T-cell (primary cell): Measurements from ENCODE around the gene TTLL11. TPM values are rescaled to one million over a fixed set of nuclear protein-coding genes. Genes with fewer than 3 reads are reported as not detected.

Experiments
- ATAC-seq, 4 experiments: fragments of 200-7000 bp in 3 of 4; fragments of 150-1000 bp in 1 of 4; cut with Tn5 transposase; replicated peaks in 1 of 4; 1 replicate in 3 of 4; 2 replicates in 1 of 4; pipeline ENCODE4 v1.10.0; 2021; ENCODE audit warnings: moderate library complexity in 3 of 4, mild to moderate bottlenecking in 2 of 4, moderate number of reproducible peaks in 1 of 4
- CTCF ChIA-PET, 2 donors: fragments of 300-600 bp; sonication (Branson Sonifier 250); formaldehyde crosslinking; loops; one replicate each; lab custom pipeline; 2022; ENCODE audit warnings: antibody characterized with exemption in 2 of 2; lab: Charles Lee
- POLR2A ChIA-PET, 2 donors: fragments of 300-600 bp; sonication (Branson Sonifier 250); formaldehyde crosslinking; loops; one replicate each; lab custom pipeline; 2022; ENCODE audit warnings: antibody characterized with exemption in 2 of 2; lab: Charles Lee
- DNase-seq, 35 experiments: peaks; one replicate each; pipeline versions ENCODE4 v3.0.0 to v3.0.0-alpha.2; 2013 to 2023
- H3K27ac ChIP-seq: one replicate; pipeline ENCODE4 v1.5.1; 2013; ENCODE audit warnings: low read length
- H3K27me3 ChIP-seq, 2 experiments: replicated peaks in 1 of 2; 1 replicate in 1 of 2; 2 replicates in 1 of 2; pipeline versions ENCODE4 v1.6.1 to v1.7.0; 2013; ENCODE audit warnings: low read length in 1 of 2, mixed read lengths in 1 of 2; ENCODE audit not compliant: control insufficient read depth in 2 of 2, insufficient read depth in 2 of 2; ENCODE audit errors: extremely low read depth in 1 of 2
- H3K36me3 ChIP-seq, 2 donors: 1 replicate in 1 of 2; 2 replicates in 1 of 2; pipeline versions ENCODE4 v1.6.1 to v1.7.0; 2013; ENCODE audit warnings: low read length in 1 of 2; ENCODE audit not compliant: control insufficient read depth in 2 of 2, insufficient read depth in 1 of 2; ENCODE audit errors: extremely low read depth in 1 of 2
- H3K4me1 ChIP-seq, 2 experiments: 1 replicate in 1 of 2; 2 replicates in 1 of 2; pipeline versions ENCODE4 v1.6.1 to v1.7.0; 2013; ENCODE audit warnings: low read length in 2 of 2, mixed read lengths in 1 of 2; ENCODE audit not compliant: insufficient read depth in 2 of 2, control insufficient read depth in 1 of 2; ENCODE audit errors: extremely low read depth in 1 of 2
- H3K4me3 ChIP-seq, 2 donors: 1 replicate in 1 of 2; 2 replicates in 1 of 2; pipeline versions ENCODE4 v1.5.1 to v1.7.0; 2013; ENCODE audit warnings: mild to moderate bottlenecking in 2 of 2, low read length in 1 of 2, moderate library complexity in 1 of 2; ENCODE audit not compliant: control insufficient read depth in 1 of 2; ENCODE audit errors: extremely low read depth in 1 of 2
- H3K9me3 ChIP-seq: 2 replicates; pipeline ENCODE4 v1.7.0; 2013
- H3K27ac Mint-ChIP-seq, 2 donors: one replicate each; pipeline ENCODE4 v1.8.0; 2020 to 2021; ENCODE audit warnings: mild to moderate bottlenecking in 2 of 2, mixed read lengths in 2 of 2
- H3K27me3 Mint-ChIP-seq, 2 donors: one replicate each; pipeline ENCODE4 v1.8.0; 2021 to 2022; ENCODE audit warnings: mixed read lengths in 2 of 2
- H3K36me3 Mint-ChIP-seq: one replicate; pipeline ENCODE4 v1.8.0; 2021; ENCODE audit warnings: mixed read lengths
- H3K4me1 Mint-ChIP-seq, 3 donors: one replicate each; pipeline ENCODE4 v1.8.0; 2020 to 2022; ENCODE audit warnings: mixed read lengths in 3 of 3, mild to moderate bottlenecking in 1 of 3
- H3K4me3 Mint-ChIP-seq, 3 donors: one replicate each; pipeline ENCODE4 v1.8.0; 2020 to 2022; ENCODE audit warnings: mild to moderate bottlenecking in 3 of 3, mixed read lengths in 3 of 3, moderate library complexity in 3 of 3
- H3K9me3 Mint-ChIP-seq, 3 donors: one replicate each; pipeline ENCODE4 v1.8.0; 2020 to 2022; ENCODE audit warnings: mixed read lengths in 3 of 3
- WGBS: methylation state at CpG from one replicate; pipeline ENCODE4 v1.1.5; 2013; ENCODE audit warnings: missing lambda C conversion rate; ENCODE audit not compliant: insufficient coverage; 5-methylcytosine and 5-hydroxymethylcytosine counted together
- total RNA-seq, 35 experiments: library from RNA in 6 of 35; stranded (reverse) in 6 of 35; fragments of 120-200 nt in 1 of 35; gene quantifications; one replicate each; pipeline versions ENCODE4 v1.2.1 to v1.2.4 and lab custom pipeline; 2013 to 2026

Gene TTLL11
- total RNA-seq, 5 donors from 2014 or later (not counting 1 experiment from before 2014, with no cell fraction given): 3.4 to 4.8 (median 4.6) TPM

GRCh38 chr9:122029898-122030297 is 63.2 kb downstream of the TTLL11 start:
- no peak overlapping the region for H3K4me3 ChIP-seq
- ChIA-PET POLR2A (no interaction called here), CTCF (interaction anchor here in 1 of 2 donors (1.1 kb wide), 1 partner anchor 69 kb away, joined by 3 read pairs; no protein-coding TSS in a partner anchor)
- no peak overlapping the region for H3K27ac ChIP-seq
- peaks cover 2% of the 10 kb centered on the region for H3K9me3 ChIP-seq
- Mint-ChIP-seq H3K27ac (no peak overlapping the region), H3K27me3 (no peaks in the 10 kb centered on the region), H3K4me1 (no peaks in the 10 kb centered on the region), H3K36me3 (peaks cover 64% of the 10 kb centered on the region), H3K4me3 (no peak overlapping the region), H3K9me3 (peaks cover 0 to 8% (median 6%) of the 10 kb centered on the region in 3 donors)
- WGBS: 100% methylated on average over 2 of the region's 3 CpGs
- no peaks in the 10 kb centered on the region for H3K4me1 ChIP-seq
- no peaks in the 10 kb centered on the region for H3K27me3 ChIP-seq
- H3K36me3 ChIP-seq: no peaks in the 10 kb centered on the region
- DNase-seq (no peak), ATAC-seq (no peak)

GRCh38 chr9:122028089-122028488 is 65.0 kb downstream of the TTLL11 start:
- H3K9me3 Mint-ChIP-seq: peaks cover 3 to 17% (median 11%) of the 10 kb centered on the region in 3 donors

DNA sequence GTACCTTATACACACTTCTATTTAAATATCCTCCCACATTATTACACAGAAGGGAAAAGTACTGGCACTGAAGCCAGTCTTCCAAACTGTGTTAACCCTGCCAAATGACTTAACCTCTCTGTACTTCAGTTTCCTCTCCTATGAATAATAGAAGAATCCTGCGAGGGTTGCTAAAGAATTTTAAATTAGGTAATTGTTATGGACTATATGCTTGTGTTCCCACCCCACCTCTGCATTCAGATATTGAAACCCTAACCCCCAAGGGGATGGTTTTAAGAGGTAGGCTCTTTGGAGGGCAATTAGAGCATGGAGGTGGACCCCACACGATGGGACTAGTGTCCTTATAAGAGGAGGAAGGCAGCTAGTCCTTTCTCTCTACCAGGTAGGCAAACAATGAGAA is 72.7 kb downstream of the TTLL11 start:
- Mint-ChIP-seq H3K4me3 (no peak overlapping the region), H3K27me3 (no peaks in the 10 kb centered on the region), H3K4me1 (no peaks in the 10 kb centered on the region), H3K9me3 (peaks cover 3 to 9% (median 6%) of the 10 kb centered on the region in 3 donors), H3K27ac (no peak overlapping the region), H3K36me3 (peaks cover 51% of the 10 kb centered on the region)
- no peak for DNase-seq
- POLR2A ChIA-PET: no interaction called here
- CTCF ChIA-PET: no interaction called here
- no peaks in the 10 kb centered on the region for H3K27me3 ChIP-seq
- no peak overlapping the region for H3K27ac ChIP-seq
- 40% methylated on average over 1 of the region's 2 CpGs for WGBS
- no peak overlapping the region for H3K4me3 ChIP-seq
- ATAC-seq: no peak
- H3K9me3 ChIP-seq: no peaks in the 10 kb centered on the region
- H3K36me3 ChIP-seq: no peaks in the 10 kb centered on the region
- H3K4me1 ChIP-seq: no peaks in the 10 kb centered on the region

More at GRCh38 chr9:122028089-122028488, 65.0 kb downstream of the TTLL11 start:
- no peak overlapping the region for H3K27ac ChIP-seq
- ChIA-PET POLR2A (no interaction called here), CTCF (no interaction called here)
- Mint-ChIP-seq H3K27me3 (no peaks in the 10 kb centered on the region), H3K36me3 (peaks cover 60% of the 10 kb centered on the region), H3K4me3 (no peak overlapping the region), H3K27ac (no peak overlapping the region), H3K4me1 (no peaks in the 10 kb centered on the region)
- DNase-seq (no peak), ATAC-seq (no peak)
- H3K36me3 ChIP-seq: no peaks in the 10 kb centered on the region
- no CpG with 5 or more reads among the region's 1 CpG for WGBS
- H3K4me1 ChIP-seq: no peaks in the 10 kb centered on the region
- H3K4me3 ChIP-seq: no peak overlapping the region
- peaks cover 2% of the 10 kb centered on the region for H3K9me3 ChIP-seq
- no peaks in the 10 kb centered on the region for H3K27me3 ChIP-seq

DNA sequence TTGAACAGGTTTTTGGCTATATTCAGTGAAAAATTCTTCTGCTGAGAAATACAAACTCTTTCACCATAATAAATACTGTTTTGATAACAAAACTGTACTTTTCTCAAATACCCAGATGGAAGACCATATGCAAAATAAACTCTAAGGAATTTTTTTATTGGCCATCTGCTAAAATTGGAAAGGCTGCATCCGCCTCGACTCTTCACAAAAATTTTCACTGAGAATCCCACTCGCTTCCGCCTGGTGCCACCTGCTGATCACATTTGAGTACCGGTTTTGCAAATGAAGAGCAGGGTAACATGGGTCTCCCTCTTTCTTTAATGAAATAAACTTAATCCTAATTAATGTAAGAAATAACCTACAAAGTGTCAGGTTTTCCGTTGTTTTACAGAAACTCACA is 76.4 kb downstream of the TTLL11 start:
- Mint-ChIP-seq H3K27me3 (no peaks in the 10 kb centered on the region), H3K27ac (no peak overlapping the region), H3K4me3 (no peak overlapping the region), H3K4me1 (no peaks in the 10 kb centered on the region), H3K9me3 (no peaks in the 10 kb centered on the region), H3K36me3 (peaks cover 36% of the 10 kb centered on the region)
- ChIA-PET CTCF (no interaction called here), POLR2A (no interaction called here)
- no peak overlapping the region for H3K4me3 ChIP-seq
- H3K36me3 ChIP-seq: no peaks in the 10 kb centered on the region
- DNase-seq: no peak
- no peaks in the 10 kb centered on the region for H3K27me3 ChIP-seq
- no peaks in the 10 kb centered on the region for H3K9me3 ChIP-seq
- WGBS: no CpG with 5 or more reads among the region's 6 CpGs
- no peak overlapping the region for H3K27ac ChIP-seq
- no peaks in the 10 kb centered on the region for H3K4me1 ChIP-seq
- no peak for ATAC-seq

DNA sequence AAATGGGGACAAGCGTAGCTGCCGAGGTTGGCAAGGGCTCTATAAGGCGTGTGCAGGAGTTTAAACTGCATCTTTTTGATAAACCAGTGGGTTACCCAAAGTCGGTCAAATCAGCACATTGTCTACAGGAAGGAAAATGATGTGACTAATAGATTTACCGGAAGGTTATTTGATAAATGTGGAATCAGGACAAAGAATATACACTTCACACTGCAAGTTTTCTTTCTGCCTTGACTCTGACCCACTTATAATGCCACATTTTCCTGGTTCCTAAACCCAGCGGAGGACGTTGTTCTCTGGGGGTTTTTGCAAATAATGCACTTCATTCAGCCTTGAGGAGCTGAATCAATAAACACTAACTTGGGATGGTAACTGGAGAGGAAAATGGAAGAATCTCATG is 76.8 kb downstream of the TTLL11 start:
- Mint-ChIP-seq H3K4me3 (no peak overlapping the region), H3K9me3 (no peaks in the 10 kb centered on the region), H3K27ac (no peak overlapping the region), H3K4me1 (no peaks in the 10 kb centered on the region), H3K36me3 (peaks cover 31% of the 10 kb centered on the region), H3K27me3 (no peaks in the 10 kb centered on the region)
- POLR2A ChIA-PET: no interaction called here
- Histone ChIP-seq H3K27ac (no peak overlapping the region), H3K36me3 (no peaks in the 10 kb centered on the region), H3K27me3 (no peaks in the 10 kb centered on the region), H3K9me3 (no peaks in the 10 kb centered on the region), H3K4me1 (no peaks in the 10 kb centered on the region), H3K4me3 (no peak overlapping the region)
- CTCF ChIA-PET: no interaction called here
- no peak for DNase-seq
- WGBS: 80% methylated on average over 3 of the region's 7 CpGs
- no peak for ATAC-seq

DNA sequence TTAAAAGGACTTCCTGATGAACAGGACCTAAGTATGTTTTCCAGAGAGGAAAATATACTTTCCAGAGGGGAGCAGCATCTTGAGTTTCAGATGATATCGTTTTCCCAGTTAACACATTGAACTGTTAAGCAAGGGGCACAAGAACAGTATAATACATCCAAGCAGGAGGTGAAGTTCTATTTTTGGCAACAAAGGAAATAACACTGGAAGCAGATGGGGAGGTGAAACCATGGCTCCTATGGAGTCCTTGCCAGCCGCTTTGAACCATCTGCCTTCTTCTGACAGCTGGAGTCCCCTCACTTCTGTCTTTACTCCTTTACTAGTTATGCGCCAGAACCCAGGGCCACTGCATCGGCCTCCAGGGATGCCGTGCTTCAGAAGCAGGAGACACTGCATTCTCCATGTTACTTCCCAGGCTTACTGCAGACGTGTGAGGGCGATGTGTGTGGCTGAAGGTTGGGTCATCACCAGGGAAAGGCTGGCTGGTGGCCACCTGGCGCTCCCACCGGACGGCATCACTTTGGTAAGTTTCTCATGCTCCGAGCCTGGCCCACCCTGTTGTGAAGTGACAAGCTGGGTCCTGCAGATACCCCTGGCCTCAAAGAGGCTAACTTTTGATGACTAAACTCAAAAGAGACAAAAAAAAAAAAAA is 77.8 kb downstream of the TTLL11 start:
- Mint-ChIP-seq H3K9me3 (no peaks in the 10 kb centered on the region), H3K36me3 (peaks cover 26% of the 10 kb centered on the region), H3K4me3 (no peak overlapping the region), H3K27ac (no peak overlapping the region), H3K27me3 (no peaks in the 10 kb centered on the region), H3K4me1 (no peaks in the 10 kb centered on the region)
- WGBS: 97% methylated on average over 10 of the region's 11 CpGs
- Histone ChIP-seq H3K27ac (no peak overlapping the region), H3K36me3 (no peaks in the 10 kb centered on the region), H3K9me3 (no peaks in the 10 kb centered on the region), H3K27me3 (no peaks in the 10 kb centered on the region), H3K4me3 (no peak overlapping the region), H3K4me1 (no peaks in the 10 kb centered on the region)
- no peak for ATAC-seq
- DNase-seq: no peak
- POLR2A ChIA-PET: no interaction called here
- CTCF ChIA-PET: interaction anchor here in 1 of 2 donors (0.6 kb wide), 1 partner anchor 794 kb away, joined by 5 read pairs; no protein-coding TSS in a partner anchor
